Hepatocyte (in vitro differentiated cells): ENCODE data around the gene ECSIT. TPM values are rescaled to one million over a fixed set of nuclear protein-coding genes. Genes with fewer than 3 reads are reported as not detected.

Experiments used
- DNase-seq: peaks from one replicate; pipeline ENCODE4 v3.0.0-alpha.2; 2016; ENCODE audit warnings: low spot score
- H2AFZ ChIP-seq: fragments of 200-600 bp; sonication (generic); 2 replicates; pipeline ENCODE4 v1.6.0; 2016; ENCODE audit warnings: antibody characterized with exemption, mild to moderate bottlenecking
- H3K27ac ChIP-seq: fragments of 200-600 bp; sonication (generic); 2 replicates; pipeline ENCODE4 v1.5.1; 2016; ENCODE audit warnings: mild to moderate bottlenecking
- H3K27me3 ChIP-seq: fragments of 200-600 bp; sonication (generic); 2 replicates; pipeline ENCODE4 v1.6.1; 2016
- H3K36me3 ChIP-seq: fragments of 200-600 bp; sonication (generic); replicated peaks from 2 replicates; pipeline ENCODE4 v1.5.1; 2016; ENCODE audit warnings: low read depth; ENCODE audit not compliant: insufficient read depth
- H3K4me1 ChIP-seq: fragments of 200-600 bp; sonication (generic); 2 replicates; pipeline ENCODE4 v1.5.1; 2016; ENCODE audit warnings: mild to moderate bottlenecking, moderate library complexity; ENCODE audit not compliant: insufficient read depth
- H3K4me2 ChIP-seq: fragments of 200-600 bp; sonication (generic); 2 replicates; pipeline ENCODE4 v1.6.0; 2016
- H3K4me3 ChIP-seq: fragments of 200-600 bp; sonication (generic); 2 replicates; pipeline ENCODE4 v1.5.1; 2016; ENCODE audit warnings: mild to moderate bottlenecking
- H3K79me2 ChIP-seq: fragments of 200-600 bp; sonication (generic); 2 replicates; pipeline ENCODE4 v1.6.0; 2017; ENCODE audit warnings: mild to moderate bottlenecking
- H3K9me2 ChIP-seq: fragments of 200-600 bp; sonication (generic); replicated peaks from 2 replicates; pipeline ENCODE4 v1.6.0; 2017; ENCODE audit warnings: mild to moderate bottlenecking; ENCODE audit not compliant: insufficient read depth
- H3K9me3 ChIP-seq: fragments of 200-600 bp; sonication (generic); 2 replicates; pipeline ENCODE4 v1.5.1; 2016; ENCODE audit warnings: low read depth, mild to moderate bottlenecking
- H4K20me1 ChIP-seq: fragments of 200-600 bp; sonication (generic); 2 replicates; pipeline ENCODE4 v1.6.0; 2016; ENCODE audit warnings: mild to moderate bottlenecking; ENCODE audit not compliant: insufficient read depth, poor library complexity, severe bottlenecking
- CTCF ChIP-seq: fragments of 200-600 bp; sonication (generic); IDR thresholded peaks from 2 replicates; pipeline ENCODE4 v1.5.1; 2016; ENCODE audit warnings: antibody characterized with exemption, mild to moderate bottlenecking; ENCODE audit not compliant: poor library complexity
- EZH2 ChIP-seq: fragments of 200-600 bp; sonication (generic); IDR thresholded peaks from 2 replicates; pipeline ENCODE4 v1.6.1; 2016; ENCODE audit warnings: antibody characterized with exemption, mild to moderate bottlenecking, borderline replicate concordance
- EZH2phosphoT487 ChIP-seq: fragments of 200-600 bp; sonication (generic); IDR thresholded peaks from one replicate; pipeline ENCODE4 v1.6.1; 2018; ENCODE audit warnings: antibody characterized with exemption, mild to moderate bottlenecking, low read depth, moderate library complexity; ENCODE audit not compliant: unreplicated experiment, severe bottlenecking
- WGBS: methylation state at CpG from one replicate; pipeline ENCODE4 v1.1.6; 2016; ENCODE audit warnings: low lambda C conversion rate; ENCODE audit errors: missing lambda C conversion rate; 5-methylcytosine and 5-hydroxymethylcytosine counted together
- polyA plus RNA-seq: library from polyadenylated mRNA; unstranded; fragments of >200 nt; fragmentation: Nextera tagmentation; extraction: Ambion mirVana; gene quantifications from 2 replicates; pipeline ENCODE4 v1.2.1, GENCODE V29; 2016
- total RNA-seq: library from RNA; depleted of rRNA; stranded (reverse); fragments of >200 nt; gene quantifications from 2 replicates; pipeline ENCODE4 v1.2.3, GENCODE V29; 2014

Gene ECSIT
- total and polyA plus RNA-seq, 2 experiments from 2014 or later, result 23.2 to 32.5 TPM

DNA sequence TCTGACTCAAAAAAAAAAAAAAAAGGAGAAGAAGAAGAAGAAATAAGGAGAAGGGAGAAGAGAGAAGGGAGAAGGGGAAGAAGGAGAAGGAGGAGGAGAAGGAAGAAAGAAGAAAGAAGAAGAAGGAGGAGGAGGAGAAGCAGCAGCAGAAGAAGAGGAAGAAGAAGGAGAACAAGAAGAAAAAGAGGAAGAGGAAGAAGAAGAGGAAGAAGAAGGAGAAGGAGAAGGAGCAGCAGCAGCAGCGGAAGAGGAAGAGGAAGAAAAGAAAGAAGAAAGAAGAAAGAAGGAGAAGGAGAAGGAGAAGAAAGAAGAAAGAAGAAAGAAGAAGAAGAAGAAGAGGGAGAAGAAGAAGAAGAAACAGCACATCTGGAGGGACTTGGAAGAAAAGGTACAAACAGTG is 5.6 kb upstream of the ECSIT start:
- Histone ChIP-seq H2AFZ (no peak overlapping the region), H3K36me3 (no peaks in the 10 kb centered on the region), H3K27me3 (no peaks in the 10 kb centered on the region), H4K20me1 (no peaks in the 10 kb centered on the region), H3K27ac (no peak overlapping the region), H3K79me2 (no peaks in the 10 kb centered on the region), H3K4me1 (peaks cover 13% of the 10 kb centered on the region), H3K9me3 (no peaks in the 10 kb centered on the region), H3K9me2 (no peaks in the 10 kb centered on the region), H3K4me3 (no peak overlapping the region), H3K4me2 (no peak overlapping the region)
- 100% methylated on average over 1 of the region's 1 CpG for WGBS
- no peak for TF ChIP-seq EZH2
- no peak for TF ChIP-seq EZH2phosphoT487
- no peak for TF ChIP-seq CTCF
- DNase-seq, result no peak

DNA sequence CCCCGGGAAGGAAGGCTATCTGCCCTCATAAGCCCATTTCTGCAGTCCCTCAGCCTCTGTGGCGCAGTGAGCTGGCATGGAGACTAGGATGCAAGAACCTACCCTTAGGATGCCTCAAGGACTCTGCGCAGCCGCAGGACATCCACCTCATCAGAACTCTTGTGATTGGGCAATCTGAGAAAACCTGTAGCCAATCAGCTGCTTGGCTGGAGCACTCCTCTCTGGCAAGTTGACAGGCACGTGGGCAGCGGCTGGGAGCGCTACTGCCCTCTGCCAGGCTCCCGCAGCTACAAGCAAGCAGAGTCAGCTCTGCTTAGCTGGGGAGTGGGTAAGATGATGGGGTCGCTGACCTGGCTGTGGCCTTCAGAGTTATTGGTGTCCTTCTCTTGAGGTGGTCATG is 1.5 kb upstream of the ECSIT start:
- Histone ChIP-seq H3K4me1 (peaks cover 7% of the 10 kb centered on the region), H3K4me3 (no peak overlapping the region), H3K36me3 (no peaks in the 10 kb centered on the region), H3K27me3 (no peaks in the 10 kb centered on the region), H3K9me3 (no peaks in the 10 kb centered on the region), H3K4me2 (no peak overlapping the region), H2AFZ (no peak overlapping the region), H3K27ac (no peak overlapping the region), H3K79me2 (peaks cover 19% of the 10 kb centered on the region), H4K20me1 (no peaks in the 10 kb centered on the region), H3K9me2 (no peaks in the 10 kb centered on the region)
- 22% methylated on average over 9 of the region's 9 CpGs for WGBS
- peak; percentile 17 for TF ChIP-seq CTCF
- TF ChIP-seq EZH2, result no peak
- peak; percentile 73 for DNase-seq

DNA sequence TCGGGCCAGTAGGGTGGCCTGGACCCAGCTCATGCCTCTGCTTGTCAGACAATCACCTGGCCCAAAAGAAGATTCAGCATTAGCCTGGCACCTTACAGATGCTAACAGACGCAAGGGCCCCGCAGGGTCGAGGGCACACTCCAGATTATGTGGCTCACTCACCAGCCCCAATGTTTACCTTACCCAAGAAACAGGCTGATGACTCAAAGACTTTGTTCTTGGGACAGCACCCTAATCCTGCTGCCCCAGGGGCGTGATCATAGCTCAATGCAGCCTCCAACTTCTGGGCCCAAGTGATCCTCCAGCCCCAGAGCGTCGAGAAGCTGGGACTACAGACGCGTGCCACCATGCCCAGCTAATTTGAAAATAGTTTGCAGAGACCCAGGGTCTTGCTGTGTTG is 9.8 kb downstream of the ECSIT start:
- no peaks in the 10 kb centered on the region for H3K4me1 ChIP-seq
- H4K20me1 ChIP-seq, result no peaks in the 10 kb centered on the region
- no peak overlapping the region for H3K27ac ChIP-seq
- H3K9me2 ChIP-seq, result no peaks in the 10 kb centered on the region
- no peaks in the 10 kb centered on the region for H3K9me3 ChIP-seq
- no peak for DNase-seq
- 96% methylated on average over 9 of the region's 9 CpGs for WGBS
- no peaks in the 10 kb centered on the region for H3K36me3 ChIP-seq
- H3K4me3 ChIP-seq, result no peak overlapping the region
- TF ChIP-seq EZH2phosphoT487 (no peak), EZH2 (no peak), CTCF (no peak)
- no peak overlapping the region for H2AFZ ChIP-seq
- H3K79me2 ChIP-seq, result peaks cover 6% of the 10 kb centered on the region
- no peak overlapping the region for H3K4me2 ChIP-seq
- H3K27me3 ChIP-seq, result no peaks in the 10 kb centered on the region

- H3K27ac ChIP-seq, result no peak overlapping the region
- no peaks in the 10 kb centered on the region for H3K9me2 ChIP-seq
- no peaks in the 10 kb centered on the region for H4K20me1 ChIP-seq
- H3K36me3 ChIP-seq, result no peaks in the 10 kb centered on the region
- no peak for DNase-seq
- WGBS, result 94% methylated on average over 20 of the region's 20 CpGs
- H3K4me3 ChIP-seq, result no peak overlapping the region
- TF ChIP-seq EZH2phosphoT487 (no peak), EZH2 (no peak), CTCF (no peak)
- H3K9me3 ChIP-seq, result no peaks in the 10 kb centered on the region
- H2AFZ ChIP-seq, result no peak overlapping the region
- H3K27me3 ChIP-seq, result no peaks in the 10 kb centered on the region
- no peaks in the 10 kb centered on the region for H3K4me1 ChIP-seq
- H3K79me2 ChIP-seq, result no peaks in the 10 kb centered on the region
- no peak overlapping the region for H3K4me2 ChIP-seq
Measured at GRCh38 chr19:11513946-11514345, 15.0 kb downstream of the ECSIT start.
